Dermis microvascular lymphatic vessel endothelial cell (primary cell): Measurements from ENCODE around the gene CMKLR1. TPM values are rescaled to one million over a fixed set of nuclear protein-coding genes. Genes with fewer than 3 reads are reported as not detected.

Source experiments
- DNase-seq, 2 donors: peaks; one replicate each; pipeline versions ENCODE4 v3.0.0 to v3.0.0-alpha.2; 2010; ENCODE audit warnings: low read depth in 2 of 2
- total RNA-seq: library from RNA; depleted of rRNA; stranded (reverse); fragments of >200 nt; gene quantifications from 2 replicates; pipeline ENCODE4 v1.2.1, GENCODE V29; 2014

CMKLR1 gene
- total RNA-seq, 1 donor from 2014 or later: 0.13 TPM

- DNase-seq: no peak
Measured at GRCh38 chr12:108299980-108300696, 39.0 kb downstream of the CMKLR1 start.

DNA sequence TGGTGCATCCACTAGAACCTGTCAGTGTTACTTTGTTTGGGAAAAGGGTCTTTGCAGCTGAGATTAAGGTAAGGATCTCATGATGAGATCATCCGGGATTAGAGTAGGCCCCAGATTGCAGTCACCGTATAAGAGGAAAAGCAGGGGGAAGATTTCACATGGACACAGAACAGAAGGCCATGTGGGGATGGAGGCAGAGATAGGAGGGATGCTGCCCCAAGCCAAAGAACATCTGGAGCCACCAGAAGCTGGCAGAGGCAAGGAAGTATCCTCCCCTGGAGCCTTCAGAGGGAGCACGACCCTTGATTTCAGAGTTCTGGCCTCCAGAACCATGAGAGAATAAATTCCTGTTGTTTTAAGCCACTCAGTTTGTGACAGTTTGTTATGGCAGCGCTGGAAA lies 39.6 kb downstream of the CMKLR1 start:
- no peak for DNase-seq

DNA sequence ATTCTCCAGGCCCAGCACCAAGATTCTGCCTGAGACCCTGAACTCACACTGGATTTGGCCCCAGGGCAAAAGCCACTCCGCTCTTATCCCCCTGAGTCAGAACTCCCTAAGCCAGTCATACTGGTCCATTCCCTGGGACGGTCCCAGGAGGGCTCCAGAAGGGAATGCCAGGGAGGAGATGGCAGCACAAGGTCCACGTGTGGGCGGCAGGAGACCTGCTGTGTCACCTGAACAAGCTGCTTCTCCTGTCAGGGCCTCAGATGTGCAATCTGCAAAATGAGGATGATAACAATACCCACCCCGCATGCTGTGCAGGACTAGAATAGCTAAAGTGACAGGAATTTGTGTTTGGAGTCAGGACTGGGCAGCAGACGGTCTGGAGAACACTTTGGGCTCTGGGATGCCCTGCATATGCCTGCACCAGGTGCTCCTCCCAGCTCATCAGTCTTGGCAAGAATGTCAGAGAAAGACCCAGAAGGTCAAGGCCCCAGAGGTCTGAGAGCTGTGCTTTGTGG lies 40.3 kb downstream of the CMKLR1 start:
- DNase-seq: no peak

- DNase-seq: no peak
Measured at GRCh38 chr12:108297895-108298760, 41.0 kb downstream of the CMKLR1 start.

GRCh38 chr12:108297424-108297823 lies 41.7 kb downstream of the CMKLR1 start:
- no peak for DNase-seq

- DNase-seq: peak in 1 of 2 donors; percentile 60
Measured at GRCh38 chr12:108296945-108297344, 42.2 kb downstream of the CMKLR1 start.

- DNase-seq: peak in 1 of 2 donors; percentile 21
Measured at GRCh38 chr12:108295641-108296040, 43.5 kb downstream of the CMKLR1 start.

DNA sequence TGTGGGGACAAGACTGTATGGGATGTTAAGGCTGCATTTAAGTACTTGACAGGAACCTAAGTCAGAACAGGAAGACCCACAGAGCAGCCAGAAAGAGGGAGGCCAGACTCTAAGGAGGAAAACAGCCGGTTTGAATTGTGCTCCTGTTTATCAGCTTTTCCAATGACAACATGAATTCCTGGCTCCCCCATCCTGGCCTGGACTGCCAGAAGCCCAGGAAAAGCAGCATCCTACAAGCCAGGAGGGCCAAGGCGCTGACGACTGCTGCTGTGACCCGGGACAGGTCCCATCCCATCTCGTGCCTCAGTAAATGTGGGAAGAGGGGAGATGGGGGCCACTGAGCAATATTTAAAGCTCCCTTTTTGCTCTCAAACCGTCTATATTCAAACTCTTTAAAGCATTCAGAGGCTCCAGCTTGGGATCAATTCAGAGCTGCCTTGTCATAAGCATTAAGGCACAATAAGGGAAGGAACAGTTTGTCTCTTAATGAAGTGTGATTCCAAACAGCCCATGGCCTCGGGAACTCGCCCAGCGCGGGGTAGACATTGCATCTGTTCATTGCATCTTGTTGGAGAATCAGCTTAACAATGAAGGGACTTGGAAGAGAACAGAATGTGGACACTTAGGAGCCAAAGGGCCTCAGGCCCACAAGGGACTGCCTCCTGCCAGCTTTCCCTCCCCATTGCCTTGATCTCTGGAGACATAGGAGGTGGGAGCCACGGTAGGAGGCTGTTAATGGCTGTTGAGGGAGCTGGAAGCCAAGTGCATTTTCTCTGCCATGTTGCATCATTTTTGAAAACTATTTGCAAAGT lies 49.6 kb downstream of the CMKLR1 start:
- no peak for DNase-seq

DNA sequence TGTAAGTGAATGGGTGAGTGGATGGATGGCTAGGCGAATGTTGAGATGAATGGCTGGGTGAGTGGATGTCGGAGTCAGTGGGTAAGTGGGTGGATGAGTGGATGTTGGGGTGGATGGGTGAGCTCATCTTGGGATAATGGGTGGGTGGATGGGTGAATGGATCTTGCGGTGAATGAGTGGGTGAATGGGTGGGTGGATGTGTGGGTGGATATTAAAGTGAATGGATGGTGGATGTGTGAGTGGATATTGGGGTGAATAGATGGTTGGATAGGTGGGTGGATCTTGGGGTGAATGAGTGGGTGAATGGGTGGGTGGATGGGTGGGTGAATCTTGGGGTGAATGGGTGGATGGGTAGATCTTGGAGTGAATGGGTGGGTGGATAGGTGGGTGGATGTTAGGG lies 51.9 kb downstream of the CMKLR1 start:
- DNase-seq: no peak

GRCh38 chr12:108285016-108285415 lies 54.1 kb downstream of the CMKLR1 start:
- no peak for DNase-seq

DNA sequence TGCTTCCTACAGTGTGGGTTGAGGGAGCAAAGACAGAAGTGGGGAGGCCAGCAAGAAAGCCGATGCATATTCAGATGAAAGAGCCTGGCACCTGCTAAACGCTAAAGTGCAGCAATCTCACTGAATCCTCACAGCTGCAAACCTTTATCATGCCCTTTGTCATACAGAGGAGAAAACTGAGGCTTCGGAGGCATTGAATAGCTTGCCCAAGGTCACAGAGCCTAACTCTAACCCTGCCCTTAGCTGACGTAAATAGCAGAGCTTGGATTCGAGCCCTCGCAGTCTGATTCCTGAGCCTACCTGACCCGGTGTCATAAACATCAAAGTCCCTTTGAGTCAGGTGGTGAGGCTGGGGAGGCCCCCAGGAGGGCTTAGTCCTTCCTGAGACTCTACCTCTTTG lies 54.9 kb downstream of the CMKLR1 start:
- no peak for DNase-seq

GRCh38 chr12:108282676-108283075 lies 56.4 kb downstream of the CMKLR1 start:
- DNase-seq: peak in 1 of 2 donors; percentile 64

DNA sequence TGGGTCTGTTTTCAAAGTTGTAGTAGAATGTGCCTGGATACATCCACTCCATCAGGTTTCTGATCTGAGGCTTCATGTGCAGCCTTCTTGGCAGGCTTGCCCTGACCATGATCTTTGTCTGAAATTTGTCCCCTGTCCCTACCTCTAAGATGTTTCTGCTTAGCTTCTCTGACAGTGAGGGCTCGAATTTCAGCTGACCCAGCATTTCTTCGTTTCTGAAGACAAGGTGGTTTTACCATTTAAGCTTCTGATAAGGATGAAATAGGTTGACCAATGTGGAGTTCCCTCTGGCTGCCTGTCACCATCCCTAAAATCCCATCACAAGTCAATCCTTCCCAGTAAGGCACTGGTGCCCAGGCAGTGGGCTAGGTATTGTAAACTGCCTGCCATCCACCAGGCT lies 57.0 kb downstream of the CMKLR1 start:
- DNase-seq: no peak

DNA sequence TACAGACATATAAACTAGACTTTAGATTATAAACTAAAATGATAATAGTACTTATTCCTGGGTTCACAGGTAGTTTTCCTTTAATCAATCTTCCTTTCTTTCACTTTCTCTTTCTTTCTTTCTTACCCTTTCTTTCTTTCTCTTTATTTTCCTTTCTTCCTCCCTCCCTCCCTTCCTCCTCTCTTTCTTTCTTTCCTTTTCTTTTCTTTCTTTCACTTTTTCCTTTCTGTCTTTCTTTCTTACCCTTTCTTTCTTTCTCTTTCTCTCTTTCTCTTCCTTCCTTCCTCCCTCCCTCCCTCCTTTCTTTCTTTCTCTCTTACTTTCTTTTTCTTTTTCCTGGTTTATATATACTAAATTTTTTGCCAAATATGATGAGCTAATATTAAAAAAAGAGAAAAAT lies 61.5 kb downstream of the CMKLR1 start:
- DNase-seq: no peak

DNA sequence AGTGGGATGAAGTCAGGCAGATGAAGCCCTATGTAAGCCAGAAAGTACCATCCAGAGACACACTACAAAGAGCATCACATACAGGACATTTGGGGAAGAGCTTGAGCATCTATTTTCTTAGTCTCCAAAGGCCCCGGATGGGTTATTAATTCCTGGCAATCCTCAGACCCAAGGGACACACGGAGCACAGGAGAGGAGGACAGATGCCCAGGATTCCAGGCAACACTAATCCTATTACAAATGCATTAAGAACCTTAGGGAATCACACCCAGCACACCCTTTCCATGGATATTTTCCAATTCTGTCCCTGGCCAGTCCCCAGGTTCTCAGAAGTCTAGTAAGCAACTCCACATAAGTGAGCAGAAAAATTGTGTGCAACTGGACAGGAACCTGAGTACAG lies 65.9 kb downstream of the CMKLR1 start:
- no peak for DNase-seq

DNA sequence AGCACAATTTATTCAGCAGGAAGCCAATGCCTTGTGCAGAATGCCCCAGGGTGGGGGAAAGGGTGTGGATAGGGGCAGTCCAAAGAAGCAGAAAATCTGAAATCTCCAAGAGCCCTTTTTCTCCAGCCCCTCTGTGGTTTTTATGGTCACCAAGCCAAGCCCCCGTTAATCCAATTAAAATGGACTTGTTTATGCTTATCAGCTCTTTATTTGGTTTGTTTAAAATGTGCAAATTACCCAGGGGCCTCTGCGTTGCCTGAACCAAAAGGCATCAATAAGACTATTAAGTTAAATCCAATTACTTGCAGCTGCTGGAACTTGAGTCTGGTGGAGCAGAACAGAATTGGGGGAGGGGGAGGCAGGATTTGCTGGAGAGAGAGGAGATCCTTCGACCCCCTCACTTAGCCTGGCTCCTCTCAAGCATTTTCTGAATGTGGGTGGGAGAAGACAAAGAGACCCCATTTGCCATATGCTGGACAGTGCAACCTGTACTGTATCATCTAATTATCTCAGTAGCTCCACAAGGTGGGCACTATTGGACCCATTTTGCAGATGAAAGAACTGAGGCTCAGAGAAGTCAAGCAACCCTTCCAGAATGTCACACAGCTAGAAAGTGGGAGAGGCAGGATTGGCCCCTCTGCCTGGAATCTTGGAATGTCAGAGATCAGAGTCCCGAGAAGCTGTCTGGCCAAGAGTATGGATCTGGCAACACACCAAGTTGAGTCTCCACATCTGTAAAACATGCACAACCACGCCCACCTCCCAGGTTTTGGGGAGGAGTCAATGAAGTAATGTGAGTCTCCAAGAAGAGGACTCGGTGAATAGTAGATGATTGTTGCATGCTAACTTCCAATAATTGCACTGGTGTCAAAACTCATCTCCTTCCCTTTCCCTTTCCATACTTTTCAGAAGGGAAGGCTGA lies 66.9 kb downstream of the CMKLR1 start:
- DNase-seq: no peak

DNA sequence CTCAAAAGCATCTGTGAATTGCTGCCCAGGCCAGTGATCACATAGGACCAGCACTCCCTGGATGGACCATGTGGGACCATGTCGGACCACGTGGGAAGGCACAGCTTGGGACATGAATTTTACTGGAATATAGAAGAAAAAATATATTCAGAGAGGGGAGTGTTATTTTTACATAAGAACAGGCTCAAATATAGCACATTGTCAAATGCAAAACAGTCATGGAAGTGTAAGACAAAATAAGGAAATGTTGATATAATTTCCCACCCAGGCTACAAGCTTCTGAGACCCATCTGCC lies 68.3 kb downstream of the CMKLR1 start:
- DNase-seq: no peak

- no peak for DNase-seq
Measured at GRCh38 chr12:108270035-108270848, 68.9 kb downstream of the CMKLR1 start.

GRCh38 chr12:108269224-108269623 lies 69.9 kb downstream of the CMKLR1 start:
- DNase-seq: no peak

DNA sequence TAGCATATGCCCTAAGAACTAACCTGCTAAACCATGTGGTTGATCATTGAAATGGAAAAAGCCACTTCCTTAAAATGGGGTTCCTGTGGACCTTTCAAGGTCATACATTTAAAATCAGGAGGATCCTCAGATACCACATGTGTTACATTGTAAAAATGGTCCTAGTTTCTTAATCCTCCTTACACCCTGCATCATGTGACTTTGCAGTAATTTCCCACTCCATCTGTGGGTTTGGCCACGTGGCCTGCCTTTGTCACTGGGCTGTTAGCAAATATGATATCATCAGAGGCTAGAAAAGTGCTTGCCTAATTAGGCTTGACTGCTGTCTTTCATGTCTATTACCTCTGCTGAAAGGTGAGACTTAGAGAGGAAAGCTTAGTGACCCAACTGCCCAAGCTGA lies 70.7 kb downstream of the CMKLR1 start:
- no peak for DNase-seq
